ENCODE data around the gene HSPB7.

HSPB7 gene

GRCh38 chr1:15973772-15974171 is 44.1 kb downstream of the HSPB7 start:
- DNase-seq: no peak

GRCh38 chr1:15972409-15972808 is 45.4 kb downstream of the HSPB7 start:
- DNase-seq: no peak

GRCh38 chr1:15970911-15971310 is 46.9 kb downstream of the HSPB7 start:
- DNase-seq: no peak

GRCh38 chr1:15969321-15969880 is 48.4 kb downstream of the HSPB7 start:
- DNase-seq: no peak

GRCh38 chr1:15968172-15968571 is 49.7 kb downstream of the HSPB7 start:
- DNase-seq: no peak

GRCh38 chr1:15966956-15967344 is 50.9 kb downstream of the HSPB7 start:
- DNase-seq: no peak

- DNase-seq: peak; percentile 70 to 80
Observed at GRCh38 chr1:15966081-15966955, 51.5 kb downstream of the HSPB7 start.

- DNase-seq: no peak
Observed at GRCh38 chr1:15965228-15965767, 52.5 kb downstream of the HSPB7 start.
